Left lung (tissue), 10 donors: ENCODE results near the gene GABARAP. TPM values are rescaled to one million over a fixed set of nuclear protein-coding genes. Genes with fewer than 3 reads are reported as not detected.

Experiments used
- ATAC-seq: fragments of 200-7000 bp; cut with Tn5 transposase; one replicate; pipeline ENCODE4 v1.9.1; 2020; ENCODE audit warnings: moderate library complexity
- DNase-seq, 4 donors: peaks; one replicate each; pipeline ENCODE4 v3.0.0-alpha.2; 2013 to 2020
- H3K27ac ChIP-seq, 2 donors: fragments of 200-600 bp; sonication (generic) in 1 of 2; one replicate each; pipeline versions ENCODE4 v1.5.0 to v1.8.0; 2020 to 2021
- H3K27me3 ChIP-seq, 2 donors: fragments of 200-600 bp; sonication (generic) in 1 of 2; one replicate each; pipeline versions ENCODE4 v1.5.0 to v1.8.0; 2020 to 2021
- H3K36me3 ChIP-seq, 2 donors: fragments of 200-600 bp; sonication (generic) in 1 of 2; one replicate each; pipeline versions ENCODE4 v1.5.0 to v1.8.0; 2020 to 2021
- H3K4me1 ChIP-seq, 2 donors: fragments of 200-600 bp; one replicate each; pipeline ENCODE4 v1.8.0; 2021
- H3K4me3 ChIP-seq, 2 donors: fragments of 200-600 bp; sonication (generic) in 1 of 2; one replicate each; pipeline versions ENCODE4 v1.5.0 to v1.8.0; 2020 to 2021; ENCODE audit warnings: mild to moderate bottlenecking in 1 of 2
- H3K9me3 ChIP-seq, 2 donors: fragments of 200-600 bp; sonication (generic) in 1 of 2; one replicate each; pipeline versions ENCODE4 v1.5.0 to v1.8.0; 2020 to 2021
- intact Hi-C, 2 donors: fragments of 100-400 bp; cut with DNase I; formaldehyde crosslinking; loops; one replicate each; pipeline versions ENCODE4 v1.11.2 to v1.14.2; 2022
- polyA plus RNA-seq, 6 donors: library from polyadenylated mRNA; unstranded; fragments of 120-200 nt; gene quantifications; one replicate each; pipeline ENCODE4 v1.2.1, GENCODE V29; 2013; ENCODE audit not compliant: insufficient read length in 6 of 6
- total RNA-seq, 2 donors: library from RNA; stranded (reverse); fragmentation: NEBNext Ultra II Directional; extraction: Animal tissue kit (Norgen Biotek cat#: 25700); gene quantifications; one replicate each; pipeline ENCODE4 v1.2.1, GENCODE V29; 2021
- TF ChIP-seq, protein P1 (sequence below), 2 donors: fragments of 200-600 bp; sonication (generic) in 1 of 2; IDR thresholded peaks; one replicate each; pipeline versions ENCODE4 v1.5.0 to v1.8.0; 2021; ENCODE audit warnings: antibody characterized with exemption in 2 of 2
- donor health status: DM: no; HTN: yes; CAD: no.
- donor health status: DM: no; HTN: no; CAD: no.

GABARAP gene
- total and polyA plus RNA-seq, 8 donors: 442 to 559 (median 492) TPM

DNA sequence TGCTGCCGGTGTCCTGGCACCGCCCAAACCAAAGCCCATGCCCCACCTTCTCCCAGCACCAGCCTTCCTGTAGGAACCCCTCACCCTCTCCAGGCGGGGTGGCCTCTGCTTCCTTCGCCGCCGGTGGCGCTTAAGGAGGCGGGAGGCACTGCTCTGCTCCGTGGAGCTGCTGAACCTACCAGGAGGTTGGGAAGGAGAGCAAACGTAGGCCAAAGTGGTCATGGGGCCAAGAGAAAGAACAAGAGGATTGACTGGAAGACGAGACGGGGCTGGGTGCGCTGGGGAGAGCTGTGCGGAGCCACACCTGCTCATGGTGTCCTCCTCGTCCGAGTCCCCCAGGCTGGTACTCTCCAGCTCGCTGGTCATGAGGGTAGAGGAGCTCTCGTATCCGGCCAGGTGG is 12.7 kb downstream of the GABARAP start:
- H3K36me3 ChIP-seq: peaks cover 0 to 62% of the 10 kb centered on the region in 2 donors
- H3K4me1 ChIP-seq: peaks cover 7 to 25% of the 10 kb centered on the region in 2 donors
- intact Hi-C loops: no loop called here
- no peak overlapping the region for H3K4me3 ChIP-seq
- DNase-seq (no peak), ATAC-seq (no peak)
- H3K9me3 ChIP-seq: no peaks in the 10 kb centered on the region
- no peak overlapping the region for H3K27ac ChIP-seq
- no peaks in the 10 kb centered on the region for H3K27me3 ChIP-seq
- TF ChIP-seq, protein P1, sequence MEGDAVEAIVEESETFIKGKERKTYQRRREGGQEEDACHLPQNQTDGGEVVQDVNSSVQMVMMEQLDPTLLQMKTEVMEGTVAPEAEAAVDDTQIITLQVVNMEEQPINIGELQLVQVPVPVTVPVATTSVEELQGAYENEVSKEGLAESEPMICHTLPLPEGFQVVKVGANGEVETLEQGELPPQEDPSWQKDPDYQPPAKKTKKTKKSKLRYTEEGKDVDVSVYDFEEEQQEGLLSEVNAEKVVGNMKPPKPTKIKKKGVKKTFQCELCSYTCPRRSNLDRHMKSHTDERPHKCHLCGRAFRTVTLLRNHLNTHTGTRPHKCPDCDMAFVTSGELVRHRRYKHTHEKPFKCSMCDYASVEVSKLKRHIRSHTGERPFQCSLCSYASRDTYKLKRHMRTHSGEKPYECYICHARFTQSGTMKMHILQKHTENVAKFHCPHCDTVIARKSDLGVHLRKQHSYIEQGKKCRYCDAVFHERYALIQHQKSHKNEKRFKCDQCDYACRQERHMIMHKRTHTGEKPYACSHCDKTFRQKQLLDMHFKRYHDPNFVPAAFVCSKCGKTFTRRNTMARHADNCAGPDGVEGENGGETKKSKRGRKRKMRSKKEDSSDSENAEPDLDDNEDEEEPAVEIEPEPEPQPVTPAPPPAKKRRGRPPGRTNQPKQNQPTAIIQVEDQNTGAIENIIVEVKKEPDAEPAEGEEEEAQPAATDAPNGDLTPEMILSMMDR (IDR thresholded peaks at IDR 0.05): no peak

- H3K36me3 ChIP-seq: peaks cover 0 to 68% of the 10 kb centered on the region in 2 donors
- peaks cover 7 to 24% of the 10 kb centered on the region in 2 donors for H3K4me1 ChIP-seq
- no peak overlapping the region for H3K27ac ChIP-seq
- no peaks in the 10 kb centered on the region for H3K9me3 ChIP-seq
- TF ChIP-seq, protein P1 (IDR thresholded peaks at IDR 0.05): no peak
- no peak overlapping the region for H3K4me3 ChIP-seq
- no peaks in the 10 kb centered on the region for H3K27me3 ChIP-seq
- DNase-seq: no peak
- intact Hi-C loops: no loop called here
- no peak for ATAC-seq
Observed at GRCh38 chr17:7228920-7229319, 13.3 kb downstream of the GABARAP start.

- intact Hi-C loops: no loop called here
- peaks cover 0 to 87% of the 10 kb centered on the region in 2 donors for H3K36me3 ChIP-seq
- H3K9me3 ChIP-seq: no peaks in the 10 kb centered on the region
- ATAC-seq: no peak
- no peaks in the 10 kb centered on the region for H3K27me3 ChIP-seq
- TF ChIP-seq, protein P1 (IDR thresholded peaks at IDR 0.05): no peak
- no peak for DNase-seq
- H3K4me1 ChIP-seq: peaks cover 0 to 7% of the 10 kb centered on the region in 2 donors
- H3K4me3 ChIP-seq: no peak overlapping the region
- no peak overlapping the region for H3K27ac ChIP-seq
Observed at GRCh38 chr17:7226721-7227710, 15.2 kb downstream of the GABARAP start.

DNA sequence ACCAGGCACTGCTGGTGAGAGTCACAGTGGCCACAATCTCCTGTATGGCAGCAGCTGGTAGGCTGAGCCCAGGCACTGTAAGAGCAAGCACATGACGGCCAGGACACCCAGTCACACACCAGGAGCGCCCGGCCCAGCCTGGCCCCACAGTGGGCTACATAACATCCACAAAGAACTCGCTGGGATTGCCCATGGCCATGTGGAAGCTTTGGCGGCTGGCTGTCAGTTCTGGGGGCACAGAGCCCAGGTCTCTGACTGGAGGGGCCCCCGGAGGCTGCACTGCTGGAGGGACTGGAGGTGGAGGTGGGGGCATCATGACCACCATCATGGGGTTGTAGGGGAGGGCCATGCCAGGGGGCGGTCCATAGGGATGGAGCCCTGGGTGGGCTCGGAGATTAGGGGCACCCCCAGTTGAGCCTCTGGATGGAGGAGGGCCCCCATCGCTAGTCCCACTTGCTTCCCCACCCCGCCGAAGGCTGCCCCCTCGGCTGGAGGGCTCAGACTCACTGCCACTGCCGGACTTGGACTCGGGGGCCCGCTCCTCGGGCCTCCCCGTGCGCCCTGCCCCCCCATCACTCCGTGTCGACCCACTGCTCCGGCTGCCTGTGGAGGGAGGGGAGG is 16.4 kb downstream of the GABARAP start:
- H3K9me3 ChIP-seq: no peaks in the 10 kb centered on the region
- no peak overlapping the region for H3K4me3 ChIP-seq
- no peaks in the 10 kb centered on the region for H3K27me3 ChIP-seq
- TF ChIP-seq, protein P1 (IDR thresholded peaks at IDR 0.05): no peak
- intact Hi-C loops: no loop called here
- no peak overlapping the region for H3K27ac ChIP-seq
- peaks cover 8 to 14% of the 10 kb centered on the region in 2 donors for H3K4me1 ChIP-seq
- no peak for DNase-seq
- ATAC-seq: no peak
- H3K36me3 ChIP-seq: peaks cover 0 to 99% of the 10 kb centered on the region in 2 donors

- no peaks in the 10 kb centered on the region for H3K9me3 ChIP-seq
- peaks cover 12 to 20% of the 10 kb centered on the region in 2 donors for H3K4me1 ChIP-seq
- peaks cover 0 to 90% of the 10 kb centered on the region in 2 donors for H3K36me3 ChIP-seq
- H3K27me3 ChIP-seq: no peaks in the 10 kb centered on the region
- ATAC-seq: no peak
- no peak overlapping the region for H3K4me3 ChIP-seq
- intact Hi-C loops: no loop called here
- H3K27ac ChIP-seq: no peak overlapping the region
- TF ChIP-seq, protein P1 (IDR thresholded peaks at IDR 0.05): no peak
- DNase-seq: no peak
Observed at GRCh38 chr17:7224661-7225111, 17.6 kb downstream of the GABARAP start.
